H1 (cell line): ENCODE data around the gene ZNF385B. TPM values are rescaled to one million over a fixed set of nuclear protein-coding genes. Genes with fewer than 3 reads are reported as not detected.

Experiments used
- CTCF ChIA-PET: fragments of 300-600 bp; sonication (Branson Sonifier 250); formaldehyde crosslinking; loops from one replicate; lab custom pipeline; 2021; ENCODE audit not compliant: partially characterized antibody; lab: Charles Lee
- POLR2A ChIA-PET: fragments of 300-600 bp; sonication (Branson Sonifier 250); formaldehyde crosslinking; loops from one replicate; lab custom pipeline; 2021; ENCODE audit warnings: inconsistent platforms; ENCODE audit not compliant: partially characterized antibody; lab: Charles Lee
- DNase-seq, 2 experiments: peaks; one replicate each; pipeline versions ENCODE4 v3.0.0 to v3.0.0-alpha.2; 2010 to 2022; ENCODE audit warnings: low spot score in 2 of 2, low read depth in 1 of 2, mixed read lengths in 1 of 2
- FAIRE-seq: peaks from 2 replicates; lab custom pipeline; 2011; peaks lifted over from hg19 to GRCh38; lab: Jason Lieb, UNC
- H2AFZ ChIP-seq: 2 replicates; pipeline ENCODE4 v1.8.1; 2012; ENCODE audit warnings: low read length, inconsistent platforms
- H2AK5ac ChIP-seq: 2 replicates; pipeline ENCODE4 v1.6.1; 2013; ENCODE audit warnings: low read depth, low read length
- H2BK120ac ChIP-seq: replicated peaks from 2 replicates; pipeline ENCODE3; 2013; ENCODE audit warnings: low read depth, low read length, inconsistent platforms
- H2BK12ac ChIP-seq: 2 replicates; pipeline ENCODE4 v1.6.1; 2013; ENCODE audit warnings: low read depth, low read length
- H2BK15ac ChIP-seq: 2 replicates; pipeline ENCODE4 v1.6.1; 2013; ENCODE audit warnings: low read length
- H2BK20ac ChIP-seq: 2 replicates; pipeline ENCODE4 v1.6.1; 2013; ENCODE audit warnings: low read length
- H2BK5ac ChIP-seq: 2 replicates; pipeline ENCODE4 v1.6.1; 2013; ENCODE audit warnings: low read depth, low read length
- H3K14ac ChIP-seq: 2 replicates; pipeline ENCODE4 v1.6.1; 2013; ENCODE audit warnings: inconsistent platforms; ENCODE audit not compliant: insufficient read length
- H3K18ac ChIP-seq: 2 replicates; pipeline ENCODE4 v1.6.1; 2013; ENCODE audit warnings: low read length; ENCODE audit errors: extremely low read depth
- H3K23ac ChIP-seq: 2 replicates; pipeline ENCODE4 v1.6.1; 2013; ENCODE audit warnings: inconsistent platforms; ENCODE audit not compliant: insufficient read length
- H3K23me2 ChIP-seq: 2 replicates; pipeline ENCODE4 v1.6.1; 2013; ENCODE audit warnings: low read depth, low read length
- H3K27ac ChIP-seq: 2 replicates; pipeline ENCODE4 v1.6.1; 2011; ENCODE audit warnings: low read depth, low read length, inconsistent platforms
- H3K27me3 ChIP-seq, 4 experiments: replicated peaks in 1 of 4; 1 replicate in 1 of 4; 2 replicates in 3 of 4; pipeline versions ENCODE4 v1.6.1 to v1.8.1; 2011 to 2013; ENCODE audit warnings: low read length in 3 of 4, mild to moderate bottlenecking in 3 of 4, inconsistent platforms in 2 of 4, mixed read lengths in 2 of 4, moderate library complexity in 1 of 4; ENCODE audit not compliant: control insufficient read depth in 3 of 4, insufficient read depth in 3 of 4; ENCODE audit errors: extremely low read depth in 1 of 4
- H3K36me3 ChIP-seq, 4 experiments: 2 replicates each; pipeline versions ENCODE4 v1.6.1 to v1.8.1; 2011 to 2013; ENCODE audit warnings: mild to moderate bottlenecking in 4 of 4, low read length in 3 of 4, moderate library complexity in 2 of 4, control low read depth in 1 of 4, inconsistent platforms in 1 of 4; ENCODE audit not compliant: insufficient read depth in 4 of 4, control insufficient read depth in 2 of 4
- H3K4ac ChIP-seq: replicated peaks from 2 replicates; pipeline ENCODE3; 2013; ENCODE audit warnings: low read length, low read depth, mixed read lengths, inconsistent platforms; ENCODE audit not compliant: insufficient read length
- H3K4me1 ChIP-seq, 4 experiments: replicated peaks in 1 of 4; 1 replicate in 1 of 4; 2 replicates in 3 of 4; pipeline versions ENCODE4 v1.6.1 to v1.8.1; 2011 to 2013; ENCODE audit warnings: low read length in 3 of 4, inconsistent platforms in 2 of 4, mixed read lengths in 1 of 4; ENCODE audit not compliant: insufficient read depth in 4 of 4, control insufficient read depth in 3 of 4
- H3K4me2 ChIP-seq, 2 experiments: 2 replicates each; pipeline versions ENCODE4 v1.6.1 to v1.8.1; 2011 to 2013; ENCODE audit warnings: low read depth in 2 of 2, low read length in 2 of 2, control low read depth in 1 of 2, inconsistent platforms in 1 of 2, mild to moderate bottlenecking in 1 of 2; ENCODE audit not compliant: insufficient read depth in 1 of 2
- H3K4me3 ChIP-seq, 4 experiments: fragments of 200-600, 300-600 bp in 1 of 4; sonication (generic), shearing (Covaris generic), sonication (Bioruptor Twin) in 1 of 4; 2 replicates each; pipeline versions ENCODE4 v1.5.1 to v1.8.1; 2011 to 2016; ENCODE audit warnings: low read length in 4 of 4, low read depth in 3 of 4, control low read depth in 2 of 4, inconsistent platforms in 2 of 4, mild to moderate bottlenecking in 2 of 4, mixed read lengths in 1 of 4, moderate library complexity in 1 of 4; ENCODE audit not compliant: insufficient read depth in 2 of 4; ENCODE audit errors: extremely low read depth in 1 of 4
- H3K56ac ChIP-seq: replicated peaks from 2 replicates; pipeline ENCODE3; 2013; ENCODE audit warnings: low read depth, mild to moderate bottlenecking, mixed read lengths, low read length, inconsistent platforms; ENCODE audit not compliant: insufficient read length
- H3K79me1 ChIP-seq: 2 replicates; pipeline ENCODE4 v1.6.1; 2013; ENCODE audit warnings: low read depth, low read length, control low read depth
- H3K79me2 ChIP-seq, 2 experiments: 2 replicates each; pipeline versions ENCODE4 v1.6.1 to v1.8.1; 2012 to 2013; ENCODE audit warnings: low read length in 2 of 2, mild to moderate bottlenecking in 2 of 2, inconsistent platforms in 1 of 2; ENCODE audit not compliant: insufficient read depth in 2 of 2, control insufficient read depth in 1 of 2
- H3K9ac ChIP-seq, 4 experiments: replicated peaks in 1 of 4; 1 replicate in 1 of 4; 2 replicates in 3 of 4; pipeline versions ENCODE4 v1.6.1 to v1.8.1; 2011 to 2013; ENCODE audit warnings: low read depth in 3 of 4, low read length in 3 of 4, control low read depth in 2 of 4, mild to moderate bottlenecking in 2 of 4, moderate library complexity in 2 of 4, inconsistent platforms in 1 of 4; ENCODE audit errors: extremely low read depth in 1 of 4
- H3K9me3 ChIP-seq, 2 experiments: 2 replicates each; pipeline versions ENCODE4 v1.6.1 to v1.8.1; 2012 to 2013; ENCODE audit warnings: mild to moderate bottlenecking in 2 of 2, moderate library complexity in 2 of 2, control low read depth in 1 of 2, inconsistent platforms in 1 of 2, low read depth in 1 of 2, low read length in 1 of 2, mixed read lengths in 1 of 2; ENCODE audit not compliant: insufficient read depth in 2 of 2
- H4K20me1 ChIP-seq, 2 experiments: replicated peaks in 1 of 2; 2 replicates each; pipeline versions ENCODE3 to v1.8.1; 2011 to 2013; ENCODE audit warnings: inconsistent platforms in 2 of 2, low read length in 2 of 2, mild to moderate bottlenecking in 1 of 2; ENCODE audit not compliant: insufficient read depth in 2 of 2, control insufficient read depth in 1 of 2
- H4K5ac ChIP-seq: 2 replicates; pipeline ENCODE4 v1.6.1; 2013; ENCODE audit warnings: low read length, low read depth, mixed read lengths, inconsistent platforms; ENCODE audit not compliant: insufficient read length
- H4K8ac ChIP-seq: 2 replicates; pipeline ENCODE4 v1.8.0; 2013; ENCODE audit warnings: mild to moderate bottlenecking, moderate library complexity, low read length, inconsistent platforms; ENCODE audit not compliant: insufficient read depth; ENCODE audit errors: extremely low read depth
- H4K91ac ChIP-seq: replicated peaks from 2 replicates; pipeline ENCODE3; 2013; ENCODE audit warnings: low read length, mixed read lengths, inconsistent platforms; ENCODE audit not compliant: insufficient read length
- PHF8 ChIP-seq: fragments of 200-600 bp; sonication (generic); conservative IDR thresholded peaks from 2 replicates; pipeline ENCODE4 v1.7.1; 2012; ENCODE audit warnings: low read depth, mild to moderate bottlenecking, inconsistent platforms, low read length, moderate library complexity
- WGBS, 2 experiments: shearing (Covaris generic) in 1 of 2; methylation state at CpG; one replicate each; pipeline versions ENCODE4 v1.1.6 to v1.1.7; 2013 to 2015; ENCODE audit warnings: low lambda C conversion rate in 2 of 2, mixed read lengths in 2 of 2, inconsistent platforms in 1 of 2, low coverage in 1 of 2, missing lambda C conversion rate in 1 of 2; ENCODE audit not compliant: insufficient replicate concordance in 2 of 2, insufficient coverage in 1 of 2, insufficient read length in 1 of 2; ENCODE audit errors: extremely low coverage in 1 of 2, missing lambda C conversion rate in 1 of 2; 5-methylcytosine and 5-hydroxymethylcytosine counted together
- polyA plus RNA-seq, 7 experiments: library from polyadenylated mRNA; depleted of rRNA in 3 of 7; stranded (reverse) in 5 of 7; unstranded in 2 of 7; fragments of >200 nt in 5 of 7; fragments of 200-250 nt in 2 of 7; gene quantifications; 1 replicate in 5 of 7; 2 replicates in 1 of 7; 4 replicates in 1 of 7; pipeline versions ENCODE4 v1.2.1 to v1.2.3, GENCODE V29; 2011 to 2013; ENCODE audit warnings: missing spikeins in 2 of 7, mixed read lengths in 2 of 7
- total RNA-seq: library from RNA; stranded (reverse); fragmentation: NEBNext Ultra II Directional; extraction: Animal tissue kit (Norgen Biotek cat#: 25700); gene quantifications from 2 replicates; pipeline ENCODE4 v1.2.1, GENCODE V29; 2021
- TF ChIP-seq, protein P1 (sequence below): IDR thresholded peaks from 2 replicates; pipeline ENCODE4 v1.6.1; 2011; ENCODE audit warnings: low read depth, mild to moderate bottlenecking, low read length; ENCODE audit not compliant: insufficient read depth
- TF ChIP-seq, protein P2 (sequence below): IDR thresholded peaks from 2 replicates; pipeline ENCODE4 v1.6.1; 2012; ENCODE audit warnings: low read length, inconsistent platforms

The ZNF385B gene
- total and polyA plus RNA-seq, 2 of the 8 experiments (the other 6 are each of a cell fraction or from before 2014, with no cell fraction given) = 1.1 to 3.7 TPM

DNA sequence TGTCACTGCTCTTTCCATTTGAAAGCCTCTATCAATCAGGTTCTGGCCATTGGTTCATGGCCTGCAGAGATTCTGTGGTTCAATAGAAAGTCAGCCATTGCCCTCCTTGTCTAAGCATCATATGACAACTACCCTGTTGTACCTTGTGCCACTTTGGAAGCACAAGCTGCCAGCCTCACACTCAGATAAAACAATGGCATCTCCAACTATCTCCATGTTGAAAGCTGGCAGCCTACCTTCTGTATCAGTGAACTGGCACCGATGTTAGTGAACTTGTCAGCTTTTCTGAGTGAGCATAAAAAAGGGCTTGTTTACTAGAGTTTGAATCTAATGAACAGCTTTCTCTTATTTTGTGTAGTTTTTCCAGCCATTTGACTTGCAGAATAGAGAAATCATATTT lies 393.5 kb downstream of the ZNF385B start:
- Histone ChIP-seq H2BK5ac (no peak overlapping the region), H3K4me2 (no peak overlapping the region), H2BK15ac (no peak overlapping the region), H2BK120ac (no peak overlapping the region), H4K5ac (no peak overlapping the region), H4K8ac (no peak overlapping the region), H4K91ac (no peak overlapping the region), H3K27me3 (no peaks in the 10 kb centered on the region), H3K23ac (no peak overlapping the region), H3K36me3 (no peaks in the 10 kb centered on the region), H3K9ac (no peak overlapping the region), H3K9me3 (no peaks in the 10 kb centered on the region), H2AFZ (no peak overlapping the region), H3K4me3 (no peak overlapping the region), H3K79me1 (no peaks in the 10 kb centered on the region), H2BK12ac (no peak overlapping the region), H3K18ac (no peak overlapping the region), H3K79me2 (no peaks in the 10 kb centered on the region), H3K56ac (no peak overlapping the region), H3K23me2 (no peaks in the 10 kb centered on the region), H4K20me1 (no peaks in the 10 kb centered on the region), H3K4me1 (peaks cover 0 to 11% (median 4%) of the 10 kb centered on the region in 4 experiments; a peak in 2 of 7 replicates), H3K4ac (no peak overlapping the region), H2AK5ac (no peak overlapping the region), H3K27ac (no peak overlapping the region), H3K14ac (no peak overlapping the region), H2BK20ac (no peak overlapping the region)
- ChIA-PET CTCF (interaction anchor here (1.0 to 1.7 kb wide), 5 partner anchors 8 to 46 kb away, joined by 3 to 6 read pairs (median 3); no protein-coding TSS in a partner anchor), POLR2A (no interaction called here)
- DNase-seq = no peak
- 89% methylated on average over 1 of the region's 1 CpG; no CpG with 5 or more reads in 1 of the 2 experiments for WGBS, 2 experiments
- no peak for FAIRE-seq
- TF ChIP-seq, protein P1, sequence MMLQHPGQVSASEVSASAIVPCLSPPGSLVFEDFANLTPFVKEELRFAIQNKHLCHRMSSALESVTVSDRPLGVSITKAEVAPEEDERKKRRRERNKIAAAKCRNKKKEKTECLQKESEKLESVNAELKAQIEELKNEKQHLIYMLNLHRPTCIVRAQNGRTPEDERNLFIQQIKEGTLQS = no peak
- TF ChIP-seq PHF8 = no peak
- TF ChIP-seq, protein P2, sequence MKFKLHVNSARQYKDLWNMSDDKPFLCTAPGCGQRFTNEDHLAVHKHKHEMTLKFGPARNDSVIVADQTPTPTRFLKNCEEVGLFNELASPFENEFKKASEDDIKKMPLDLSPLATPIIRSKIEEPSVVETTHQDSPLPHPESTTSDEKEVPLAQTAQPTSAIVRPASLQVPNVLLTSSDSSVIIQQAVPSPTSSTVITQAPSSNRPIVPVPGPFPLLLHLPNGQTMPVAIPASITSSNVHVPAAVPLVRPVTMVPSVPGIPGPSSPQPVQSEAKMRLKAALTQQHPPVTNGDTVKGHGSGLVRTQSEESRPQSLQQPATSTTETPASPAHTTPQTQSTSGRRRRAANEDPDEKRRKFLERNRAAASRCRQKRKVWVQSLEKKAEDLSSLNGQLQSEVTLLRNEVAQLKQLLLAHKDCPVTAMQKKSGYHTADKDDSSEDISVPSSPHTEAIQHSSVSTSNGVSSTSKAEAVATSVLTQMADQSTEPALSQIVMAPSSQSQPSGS = no peak
